ENCODE measurements around the gene CCZ1.
"Not testable (repeated sequence)": the region's sequence is repeated elsewhere in the genome, so short reads cannot be mapped to it uniquely, and the experiment has no call there.

CCZ1 gene

DNA sequence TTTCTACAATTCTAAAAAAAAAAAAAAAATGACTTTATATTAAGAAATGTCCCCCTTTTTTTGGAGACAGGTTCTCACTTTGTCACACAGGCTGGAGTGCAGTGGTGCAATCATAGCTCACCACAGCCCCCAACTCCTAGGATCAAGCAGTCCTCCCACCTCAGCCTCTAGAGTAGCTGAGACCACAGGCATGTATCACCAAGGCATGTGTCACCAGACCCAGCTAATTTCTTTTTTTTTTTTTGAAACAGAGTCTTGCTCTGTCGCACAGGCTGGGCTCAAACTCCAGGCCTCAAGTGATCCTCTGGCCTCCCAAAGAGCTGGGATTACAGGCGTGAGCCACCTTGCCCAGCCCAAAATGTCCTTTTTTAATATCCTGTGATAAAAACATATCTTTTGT is 25.6 kb downstream of the CCZ1 start:
- not testable (repeated sequence) for DNase-seq

GRCh38 chr7:5924630-5925029 is 26.1 kb downstream of the CCZ1 start:
- DNase-seq: not testable (repeated sequence)

DNA sequence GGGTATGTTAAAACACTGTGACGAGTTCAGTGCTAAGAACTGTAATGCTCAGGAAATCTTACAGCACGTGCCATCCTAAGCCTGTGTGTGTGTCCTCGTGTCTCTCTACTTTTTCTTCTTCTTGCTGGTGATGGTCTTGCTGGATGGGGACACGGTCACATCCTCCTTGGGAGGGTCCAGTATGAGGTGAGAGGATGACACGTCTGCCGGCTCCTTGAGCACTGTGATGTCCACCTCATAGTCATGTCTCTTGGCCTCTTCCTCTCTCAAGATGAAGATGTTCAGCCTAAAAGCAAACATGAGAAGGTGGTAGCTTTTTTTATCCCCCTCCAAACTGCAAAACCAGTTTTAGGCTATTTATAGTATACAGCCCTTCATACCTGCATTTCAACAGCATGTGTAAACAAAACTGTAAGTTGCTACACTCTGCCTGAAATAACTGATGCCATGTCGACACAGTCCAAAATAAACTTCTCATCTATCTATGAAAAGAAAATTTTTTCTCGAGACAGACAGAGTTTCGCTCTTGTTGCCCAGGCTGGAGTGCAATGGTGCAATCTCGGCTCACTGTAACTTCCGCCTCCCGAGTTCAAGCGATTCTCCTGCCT is 27.8 kb downstream of the CCZ1 start:
- DNase-seq: not testable (repeated sequence)

GRCh38 chr7:5930290-5930689 is 31.8 kb downstream of the CCZ1 start:
- not testable (repeated sequence) for DNase-seq

DNA sequence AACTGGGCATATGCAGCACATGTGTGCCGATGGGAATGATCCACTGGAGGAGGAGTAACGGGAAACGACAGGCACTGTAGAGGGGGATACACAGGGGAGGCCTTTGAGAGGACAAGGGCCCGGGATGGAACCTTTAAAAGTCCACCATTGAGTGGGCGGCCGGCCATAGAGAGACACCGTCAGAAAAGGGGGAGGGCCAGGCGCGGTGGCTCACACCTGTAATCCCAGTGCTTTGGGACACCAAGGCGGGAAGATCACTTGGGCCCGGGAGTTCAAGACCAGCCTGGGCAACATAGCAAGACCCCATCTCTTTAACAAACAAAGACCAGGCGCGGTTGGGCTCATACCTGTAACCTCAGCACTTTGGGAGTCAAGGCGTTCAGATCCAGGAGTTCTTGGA is 32.7 kb downstream of the CCZ1 start:
- DNase-seq: not testable (repeated sequence)

GRCh38 chr7:5931905-5932644 is 33.5 kb downstream of the CCZ1 start:
- not testable (repeated sequence) for DNase-seq

DNA sequence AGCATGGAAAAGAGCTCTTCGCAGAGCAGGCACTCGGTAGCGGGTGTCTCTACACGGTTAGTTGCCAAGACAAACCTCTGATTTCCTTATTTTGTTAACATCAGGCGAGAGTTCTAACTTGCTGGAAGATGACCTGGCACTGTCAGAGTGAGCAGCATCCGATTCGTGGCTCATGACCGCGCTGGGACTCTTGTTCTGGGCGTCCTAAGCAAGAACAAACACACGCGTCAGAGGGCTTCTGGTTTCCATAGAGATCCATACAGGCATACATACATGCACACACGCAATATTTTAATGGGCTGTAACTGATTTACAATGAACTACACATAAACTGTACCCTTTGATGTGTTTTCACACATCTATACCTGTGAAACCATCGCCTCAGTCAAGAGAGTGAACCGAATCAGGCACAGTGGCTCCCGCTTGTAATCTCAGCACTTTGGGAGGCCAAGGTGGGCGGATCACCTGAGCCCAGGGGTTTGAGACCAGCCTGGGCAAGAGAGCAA is 36.5 kb downstream of the CCZ1 start:
- not testable (repeated sequence) for DNase-seq

DNA sequence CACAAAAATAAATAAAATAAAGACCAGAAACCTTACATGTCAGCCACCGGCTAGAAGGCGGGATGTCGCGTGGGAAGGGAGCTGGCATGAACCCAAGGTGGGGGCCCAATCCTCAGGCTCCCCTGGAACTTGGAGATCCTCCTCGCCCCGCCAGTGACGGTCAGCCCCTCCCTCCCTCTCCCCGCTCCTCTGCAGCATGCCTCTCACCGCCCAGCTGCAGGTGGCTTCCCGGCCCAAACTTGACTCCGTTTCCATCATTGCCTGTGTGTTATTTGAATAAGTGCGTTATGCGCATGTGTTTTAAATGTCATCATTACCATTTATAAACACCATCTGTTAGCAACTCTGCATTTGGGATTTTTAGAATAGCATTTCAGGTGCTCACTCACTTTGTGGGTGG is 64.7 kb downstream of the CCZ1 start:
- not testable (repeated sequence) for DNase-seq

GRCh38 chr7:5963810-5964209 is 65.3 kb downstream of the CCZ1 start:
- DNase-seq: not testable (repeated sequence)

- not testable (repeated sequence) for DNase-seq
Measured at GRCh38 chr7:5970347-5970911, 71.9 kb downstream of the CCZ1 start, which contains the start of gene RSPH10B. TSS of gene RSPH10B (minus strand) at chr7:5970689. CDS start at chr7:5967116, 3,573 bp downstream.

- not testable (repeated sequence) for DNase-seq
Measured at GRCh38 chr7:5973580-5973979, 75.0 kb downstream of the CCZ1 start.
